ENCODE results near the gene IRGM.

- TF ChIP-seq CTCF (IDR thresholded peaks at IDR 0.05; ENCODE audit: low read depth, low read length) (no peak), POLR2A (IDR thresholded peaks at IDR 0.05; ENCODE audit: extremely low read depth, insufficient read length) (no peak), MAX (IDR thresholded peaks at IDR 0.05; ENCODE audit: low read depth, low read length) (no peak)
Observed at GRCh38 chr5:150848271-150848670, 1.9 kb downstream of the IRGM start.

All from NB4 (cell line).